ENCODE measurements around the gene PRPF8. TPM values are rescaled to one million over a fixed set of nuclear protein-coding genes. Genes with fewer than 3 reads are reported as not detected.

Gene PRPF8
- total RNA-seq, 1 experiment from 2014 or later, result 398 TPM

- CTCF ChIA-PET, result interaction anchor here (0.5 to 3.5 kb wide), 10 partner anchors 10 to 1425 kb away, joined by 3 to 109 read pairs (median 4); partner anchors contain the start of gene INPP5K
- no peak for TF ChIP-seq CTCF (IDR thresholded peaks at IDR 0.05; ENCODE audit: insufficient read depth in 1 of 2, low read depth in 1 of 2, low read length in 1 of 2, severe bottlenecking in 1 of 2, unreplicated experiment in 1 of 2)
These were observed 56.4 kb downstream of the PRPF8 start, which contains the start of gene SLC43A2 for GRCh38 chr17:1627982-1628855. SLC43A2 (minus strand) TSS chr17:1628834; CDS start chr17:1627874, 960 bp downstream.

DNA sequence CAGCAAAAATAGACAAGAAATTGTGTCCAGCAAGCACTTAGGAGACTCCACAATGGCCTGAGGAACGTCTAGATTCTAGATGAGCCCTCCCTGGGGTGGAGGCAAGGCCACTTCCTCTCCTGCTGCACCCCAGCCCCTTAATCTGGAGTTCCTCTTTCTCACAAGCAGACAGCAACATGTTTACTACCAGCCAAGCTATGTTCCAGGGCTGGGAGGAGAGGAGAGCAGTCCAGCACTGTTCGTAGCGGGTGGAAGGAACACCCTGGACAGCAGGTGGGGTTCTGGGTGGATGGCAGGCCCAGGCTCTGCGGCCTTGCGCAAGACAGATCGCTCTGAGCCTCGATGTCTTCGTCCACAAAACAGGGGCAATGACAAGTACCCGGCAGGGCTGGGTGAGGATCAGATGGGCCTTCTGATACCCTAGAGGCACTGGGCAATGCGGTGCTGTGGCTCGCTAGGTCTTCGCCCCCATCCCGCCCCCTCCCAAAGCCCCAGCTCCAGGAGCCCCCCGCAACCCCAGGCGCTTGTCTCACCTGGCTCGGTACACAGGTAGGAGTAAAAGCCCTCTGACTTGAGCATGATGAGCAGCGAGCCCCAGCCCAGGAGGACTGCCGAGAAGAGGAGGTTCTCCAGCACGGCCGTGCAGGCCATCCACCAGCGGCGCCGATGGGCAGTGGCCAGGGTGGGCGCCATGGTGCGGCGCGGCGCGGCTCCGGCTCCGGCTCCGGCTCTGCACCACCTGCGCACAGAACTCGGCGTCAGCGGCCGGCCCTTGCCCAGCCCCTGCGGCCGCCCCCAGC is 57.3 kb downstream of the PRPF8 start:
- ChIA-PET CTCF (interaction anchor here (0.5 to 3.5 kb wide), 9 partner anchors 9 to 261 kb away, joined by 3 to 109 read pairs (median 4); partner anchors contain the start of gene INPP5K), POLR2A (interaction anchor here (0.6 to 2.3 kb wide), 7 partner anchors 22 to 368 kb away, joined by 3 to 9 read pairs (median 4); partner anchors contain the start of genes INPP5K and PITPNA)
- Mint-ChIP-seq H3K27me3 (ENCODE audit: insufficient read depth, unreplicated experiment) (peaks cover 2% of the 10 kb centered on the region), H3K4me1 (ENCODE audit: low read depth, unreplicated experiment) (peaks cover 23% of the 10 kb centered on the region), H3K9me3 (ENCODE audit: unreplicated experiment) (no peaks in the 10 kb centered on the region), H3K36me3 (ENCODE audit: insufficient read depth, unreplicated experiment) (peaks cover 26% of the 10 kb centered on the region), H3K4me3 (ENCODE audit: unreplicated experiment) (peak overlapping the region; percentile 95), H3K27ac (ENCODE audit: unreplicated experiment) (peak overlapping the region; percentile 24)
- no peaks in the 10 kb centered on the region for H3K9me3 ChIP-seq
- TF ChIP-seq CTCF (IDR thresholded peaks at IDR 0.05; ENCODE audit: insufficient read depth in 1 of 2, low read depth in 1 of 2, low read length in 1 of 2, severe bottlenecking in 1 of 2, unreplicated experiment in 1 of 2), result no peak
- peaks cover 31% of the 10 kb centered on the region for H3K4me1 ChIP-seq
- H3K36me3 ChIP-seq (ENCODE audit: control insufficient read depth, insufficient read depth, low read length), result no peaks in the 10 kb centered on the region
- BruUV-seq (replicated peaks), result no TSS peak
- intact Hi-C loops (cut with micrococcal nuclease; ENCODE audit: unreplicated experiment), result loop anchor here (10.0 kb wide), 1 partner anchor 173 kb away; the partner anchor contains the start of gene CRK
- peak overlapping the region; percentile 90 for H3K4me3 ChIP-seq (ENCODE audit: low read depth, low read length)
- H3K27me3 ChIP-seq (replicated peaks; ENCODE audit: control insufficient read depth, insufficient read depth, low read length), result no peaks in the 10 kb centered on the region
- no peak for DNase-seq

More at GRCh38 chr17:1627982-1628855, 56.4 kb downstream of the PRPF8 start, which contains the start of gene SLC43A2:
- peaks cover 26% of the 10 kb centered on the region for H3K36me3 Mint-ChIP-seq (ENCODE audit: insufficient read depth, unreplicated experiment)
- H3K4me1 Mint-ChIP-seq (ENCODE audit: low read depth, unreplicated experiment), result peaks cover 23% of the 10 kb centered on the region
- peak within 1 kb of the TSS; percentile 90 for H3K4me3 ChIP-seq (ENCODE audit: low read depth, low read length)
- peak within 1 kb of the TSS; percentile 95 for H3K27ac Mint-ChIP-seq (ENCODE audit: unreplicated experiment)
- BruUV-seq (replicated peaks), result no TSS peak
- H3K4me3 Mint-ChIP-seq (ENCODE audit: unreplicated experiment), result peak within 1 kb of the TSS; percentile 95
- H3K36me3 ChIP-seq (ENCODE audit: control insufficient read depth, insufficient read depth, low read length), result no peaks in the 10 kb centered on the region
- peaks cover 2% of the 10 kb centered on the region for H3K27me3 Mint-ChIP-seq (ENCODE audit: insufficient read depth, unreplicated experiment)
- no peaks in the 10 kb centered on the region for H3K27me3 ChIP-seq (replicated peaks; ENCODE audit: control insufficient read depth, insufficient read depth, low read length)
- no peaks in the 10 kb centered on the region for H3K9me3 ChIP-seq
- intact Hi-C loops (cut with micrococcal nuclease; ENCODE audit: unreplicated experiment), result loop anchor here (1.0 to 10.0 kb wide), 4 partner anchors 15 to 173 kb away; partner anchors contain the start of genes CRK and INPP5K
- no peaks in the 10 kb centered on the region for H3K9me3 Mint-ChIP-seq (ENCODE audit: unreplicated experiment)
- POLR2A ChIA-PET, result interaction anchor here (0.5 to 2.3 kb wide), 12 partner anchors 21 to 368 kb away, joined by 3 to 9 read pairs (median 4); partner anchors contain the start of genes INPP5K and PITPNA
- DNase-seq, result peak; percentile 90 to 94
- peaks cover 31% of the 10 kb centered on the region for H3K4me1 ChIP-seq
